WTC11 (cell line): ENCODE results near the gene FGF3.

ENCODE experiments used
- CREM ChIP-seq: sonication (generic); formaldehyde crosslinking; IDR thresholded peaks from 2 replicates; pipeline ENCODE4 v1.8.1; 2022; ENCODE audit warnings: mild to moderate bottlenecking, missing genetic modification reagents, moderate library complexity
- ETV6 ChIP-seq: sonication (generic); formaldehyde crosslinking; IDR thresholded peaks from 2 replicates; pipeline ENCODE4 v1.8.1; 2022; ENCODE audit warnings: mild to moderate bottlenecking, missing genetic modification reagents
- JAZF1 ChIP-seq: fragments of 250-450 bp; sonication (Bioruptor Pico); IDR thresholded peaks from 2 replicates; pipeline ENCODE4 v1.9.0; 2021; ENCODE audit warnings: moderate library complexity, mild to moderate bottlenecking, inconsistent platforms
- RELA ChIP-seq: sonication (generic); formaldehyde crosslinking; IDR thresholded peaks from 2 replicates; pipeline ENCODE4 v1.8.1; 2022; ENCODE audit warnings: missing genetic modification reagents, mild to moderate bottlenecking, borderline replicate concordance
- TCF7 ChIP-seq: sonication (generic); formaldehyde crosslinking; IDR thresholded peaks from 2 replicates; pipeline ENCODE4 v1.8.0; 2022; ENCODE audit warnings: mild to moderate bottlenecking, low read depth, missing genetic modification reagents, moderate library complexity
- TF ChIP-seq, protein P1 (sequence below): sonication (generic); formaldehyde crosslinking; conservative IDR thresholded peaks from 2 replicates; pipeline ENCODE4 v1.8.1; 2022; ENCODE audit warnings: mild to moderate bottlenecking, missing genetic modification reagents
- TF ChIP-seq, protein P2 (sequence below): fragments of 200-600 bp; IDR thresholded peaks from 2 replicates; pipeline ENCODE4 v1.8.0; 2022; ENCODE audit warnings: antibody characterized with exemption
- TF ChIP-seq, protein P3 (sequence below): sonication (generic); formaldehyde crosslinking; IDR thresholded peaks from 2 replicates; pipeline ENCODE4 v1.8.1; 2022; ENCODE audit warnings: mild to moderate bottlenecking, moderate library complexity, missing genetic modification reagents
- TF ChIP-seq, protein P4 (sequence below): fragments of 250-450 bp; sonication (Bioruptor Pico); IDR thresholded peaks from 2 replicates; pipeline ENCODE4 v1.9.0; 2021; ENCODE audit warnings: mild to moderate bottlenecking

DNA sequence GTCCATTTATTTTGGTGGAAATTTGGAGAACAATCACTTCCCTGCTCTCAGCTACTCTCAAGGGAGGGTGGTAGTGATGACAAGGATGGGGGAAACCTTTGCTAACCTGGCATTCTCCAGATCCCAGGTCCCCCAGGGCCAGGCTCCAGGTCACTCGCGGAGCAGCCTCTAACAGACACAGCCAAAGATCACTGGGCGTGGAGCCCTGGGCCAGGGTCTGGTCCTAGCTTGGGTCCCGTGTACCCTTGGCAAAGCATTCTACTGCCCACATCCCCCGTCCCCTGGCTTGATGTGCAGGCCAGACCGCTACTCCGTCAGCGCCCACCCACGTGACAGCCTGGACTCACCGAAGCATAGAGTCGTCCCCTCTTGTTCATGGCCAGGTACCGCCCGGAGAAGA lies 3.2 kb downstream of the FGF3 start:
- TF ChIP-seq, protein P1, sequence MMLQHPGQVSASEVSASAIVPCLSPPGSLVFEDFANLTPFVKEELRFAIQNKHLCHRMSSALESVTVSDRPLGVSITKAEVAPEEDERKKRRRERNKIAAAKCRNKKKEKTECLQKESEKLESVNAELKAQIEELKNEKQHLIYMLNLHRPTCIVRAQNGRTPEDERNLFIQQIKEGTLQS (CRISPR knock-in tag): no peak
- TF ChIP-seq TCF7: no peak
- TF ChIP-seq ETV6: no peak
- TF ChIP-seq, protein P2, sequence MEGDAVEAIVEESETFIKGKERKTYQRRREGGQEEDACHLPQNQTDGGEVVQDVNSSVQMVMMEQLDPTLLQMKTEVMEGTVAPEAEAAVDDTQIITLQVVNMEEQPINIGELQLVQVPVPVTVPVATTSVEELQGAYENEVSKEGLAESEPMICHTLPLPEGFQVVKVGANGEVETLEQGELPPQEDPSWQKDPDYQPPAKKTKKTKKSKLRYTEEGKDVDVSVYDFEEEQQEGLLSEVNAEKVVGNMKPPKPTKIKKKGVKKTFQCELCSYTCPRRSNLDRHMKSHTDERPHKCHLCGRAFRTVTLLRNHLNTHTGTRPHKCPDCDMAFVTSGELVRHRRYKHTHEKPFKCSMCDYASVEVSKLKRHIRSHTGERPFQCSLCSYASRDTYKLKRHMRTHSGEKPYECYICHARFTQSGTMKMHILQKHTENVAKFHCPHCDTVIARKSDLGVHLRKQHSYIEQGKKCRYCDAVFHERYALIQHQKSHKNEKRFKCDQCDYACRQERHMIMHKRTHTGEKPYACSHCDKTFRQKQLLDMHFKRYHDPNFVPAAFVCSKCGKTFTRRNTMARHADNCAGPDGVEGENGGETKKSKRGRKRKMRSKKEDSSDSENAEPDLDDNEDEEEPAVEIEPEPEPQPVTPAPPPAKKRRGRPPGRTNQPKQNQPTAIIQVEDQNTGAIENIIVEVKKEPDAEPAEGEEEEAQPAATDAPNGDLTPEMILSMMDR: no peak
- no peak for TF ChIP-seq JAZF1 (CRISPR knock-in tag)
- TF ChIP-seq, protein P3, sequence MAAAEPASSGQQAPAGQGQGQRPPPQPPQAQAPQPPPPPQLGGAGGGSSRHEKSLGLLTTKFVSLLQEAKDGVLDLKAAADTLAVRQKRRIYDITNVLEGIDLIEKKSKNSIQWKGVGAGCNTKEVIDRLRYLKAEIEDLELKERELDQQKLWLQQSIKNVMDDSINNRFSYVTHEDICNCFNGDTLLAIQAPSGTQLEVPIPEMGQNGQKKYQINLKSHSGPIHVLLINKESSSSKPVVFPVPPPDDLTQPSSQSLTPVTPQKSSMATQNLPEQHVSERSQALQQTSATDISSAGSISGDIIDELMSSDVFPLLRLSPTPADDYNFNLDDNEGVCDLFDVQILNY (CRISPR knock-in tag): no peak
- TF ChIP-seq CREM (CRISPR knock-in tag): no peak
- TF ChIP-seq, protein P4, sequence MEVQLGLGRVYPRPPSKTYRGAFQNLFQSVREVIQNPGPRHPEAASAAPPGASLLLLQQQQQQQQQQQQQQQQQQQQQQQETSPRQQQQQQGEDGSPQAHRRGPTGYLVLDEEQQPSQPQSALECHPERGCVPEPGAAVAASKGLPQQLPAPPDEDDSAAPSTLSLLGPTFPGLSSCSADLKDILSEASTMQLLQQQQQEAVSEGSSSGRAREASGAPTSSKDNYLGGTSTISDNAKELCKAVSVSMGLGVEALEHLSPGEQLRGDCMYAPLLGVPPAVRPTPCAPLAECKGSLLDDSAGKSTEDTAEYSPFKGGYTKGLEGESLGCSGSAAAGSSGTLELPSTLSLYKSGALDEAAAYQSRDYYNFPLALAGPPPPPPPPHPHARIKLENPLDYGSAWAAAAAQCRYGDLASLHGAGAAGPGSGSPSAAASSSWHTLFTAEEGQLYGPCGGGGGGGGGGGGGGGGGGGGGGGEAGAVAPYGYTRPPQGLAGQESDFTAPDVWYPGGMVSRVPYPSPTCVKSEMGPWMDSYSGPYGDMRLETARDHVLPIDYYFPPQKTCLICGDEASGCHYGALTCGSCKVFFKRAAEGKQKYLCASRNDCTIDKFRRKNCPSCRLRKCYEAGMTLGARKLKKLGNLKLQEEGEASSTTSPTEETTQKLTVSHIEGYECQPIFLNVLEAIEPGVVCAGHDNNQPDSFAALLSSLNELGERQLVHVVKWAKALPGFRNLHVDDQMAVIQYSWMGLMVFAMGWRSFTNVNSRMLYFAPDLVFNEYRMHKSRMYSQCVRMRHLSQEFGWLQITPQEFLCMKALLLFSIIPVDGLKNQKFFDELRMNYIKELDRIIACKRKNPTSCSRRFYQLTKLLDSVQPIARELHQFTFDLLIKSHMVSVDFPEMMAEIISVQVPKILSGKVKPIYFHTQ (CRISPR knock-in tag): no peak
- no peak for TF ChIP-seq RELA (CRISPR knock-in tag)
